GM12878 (cell line): ENCODE measurements around the gene TXNDC8.

Experiments used
- CBX3 ChIP-seq: fragments of 200-600 bp; sonication (generic); IDR thresholded peaks from 2 replicates; pipeline ENCODE4 v1.6.1; 2016; ENCODE audit warnings: low read depth, borderline replicate concordance
- CTCF ChIP-seq, 3 experiments: IDR thresholded peaks in 2 of 3; conservative IDR thresholded peaks in 1 of 3; 2 replicates each; pipeline ENCODE4 v1.5.1; 2011; ENCODE audit warnings: low read depth in 3 of 3, low read length in 3 of 3, mild to moderate bottlenecking in 3 of 3, control low read depth in 2 of 3, moderate library complexity in 2 of 3, inconsistent platforms in 1 of 3, mixed read lengths in 1 of 3; ENCODE audit not compliant: control insufficient read depth in 2 of 3, insufficient read depth in 1 of 3; ENCODE audit errors: extremely low read depth in 1 of 3
- EP300 ChIP-seq, 2 experiments: fragments of 150-350 bp in 1 of 2; IDR thresholded peaks; 2 replicates each; pipeline ENCODE4 v1.6.1; 2011 to 2012; ENCODE audit warnings: low read depth in 2 of 2, low read length in 2 of 2, borderline replicate concordance in 1 of 2, improper control_type of control experiment in 1 of 2, inconsistent platforms in 1 of 2; ENCODE audit not compliant: control insufficient read depth in 1 of 2
- EZH2 ChIP-seq: IDR thresholded peaks from 2 replicates; pipeline ENCODE4 v1.6.1; 2012; ENCODE audit warnings: low read depth, mild to moderate bottlenecking, control low read depth, inconsistent platforms, low read length, borderline replicate concordance; ENCODE audit not compliant: control insufficient read depth
- FOS ChIP-seq: IDR thresholded peaks from 3 replicates; pipeline ENCODE4 v1.6.1; 2011; ENCODE audit warnings: borderline replicate concordance; ENCODE audit not compliant: insufficient read length; ENCODE audit errors: extremely low read depth
- NFIC ChIP-seq: IDR thresholded peaks from 2 replicates; pipeline ENCODE4 v1.6.1; 2012; ENCODE audit warnings: low read depth, mild to moderate bottlenecking, inconsistent platforms, low read length, moderate library complexity
- POLR2AphosphoS2 ChIP-seq: IDR thresholded peaks from 2 replicates; pipeline ENCODE4 v1.6.1; 2011; ENCODE audit warnings: low read depth, mild to moderate bottlenecking, low read length, improper control_type of control experiment, moderate library complexity
- RAD21 ChIP-seq: IDR thresholded peaks from 2 replicates; pipeline ENCODE4 v1.6.1; 2011; ENCODE audit warnings: mild to moderate bottlenecking, low read depth, low read length, moderate library complexity; ENCODE audit not compliant: insufficient read depth
- SMC3 ChIP-seq: IDR thresholded peaks from 2 replicates; pipeline ENCODE4 v1.6.1; 2011; ENCODE audit warnings: low read length, improper control_type of control experiment, borderline replicate concordance
- SUZ12 ChIP-seq: fragments of 200-600 bp; sonication (generic); IDR thresholded peaks from one replicate; pipeline ENCODE4 v1.6.1; 2018; ENCODE audit warnings: antibody characterized with exemption, mild to moderate bottlenecking; ENCODE audit not compliant: unreplicated experiment
- TCF7 ChIP-seq: IDR thresholded peaks from 2 replicates; pipeline ENCODE4 v1.6.1; 2014; ENCODE audit warnings: antibody characterized with exemption, borderline replicate concordance

GRCh38 chr9:110270211-110270995 lies 67.3 kb downstream of the TXNDC8 start:
- TF ChIP-seq CBX3 = no peak
- TF ChIP-seq FOS = no peak
- no peak for TF ChIP-seq POLR2AphosphoS2
- no peak for TF ChIP-seq CTCF (IDR thresholded peaks at IDR 0.05 in 2 of 3, conservative IDR thresholded peaks at IDR 0.05 in 1 of 3; ENCODE audit: control insufficient read depth in 2 of 3, extremely low read depth in 1 of 3, insufficient read depth in 1 of 3, low read depth in 3 of 3, low read length in 3 of 3)
- TF ChIP-seq SMC3 = no peak
- no peak for TF ChIP-seq RAD21
- no peak for TF ChIP-seq NFIC
- TF ChIP-seq TCF7 = no peak
- TF ChIP-seq EP300 (IDR thresholded peaks at IDR 0.05; ENCODE audit: borderline replicate concordance in 1 of 2, control insufficient read depth in 1 of 2, low read depth in 2 of 2, low read length in 2 of 2) = no peak
- TF ChIP-seq SUZ12 = no peak
- TF ChIP-seq EZH2 = no peak
